Cortex of kidney (tissue), 1 donor: ENCODE data around the gene CRK.
A peak's percentile ranks its signal among the peaks of the same experiment; 100 is the strongest.

Source experiments
- DNase-seq: peaks from one replicate; lab custom pipeline; 2025; lab: John Stamatoyannopoulos, UW

The CRK gene

GRCh38 chr17:1455797-1456599, at the start of gene CRK:
CRK (minus strand) TSS chr17:1456232; CDS start chr17:1456117, 115 bp downstream.
- DNase-seq: peak; percentile 73

- DNase-seq: no peak
Observed at GRCh38 chr17:1505586-1505985, 49.6 kb upstream of the CRK start.

- DNase-seq: no peak
Observed at GRCh38 chr17:1504866-1505265, 48.8 kb upstream of the CRK start.

GRCh38 chr17:1503699-1504098, 47.7 kb upstream of the CRK start:
- DNase-seq: no peak

GRCh38 chr17:1498869-1499268, 42.8 kb upstream of the CRK start:
- DNase-seq: no peak

GRCh38 chr17:1498233-1498632, 42.2 kb upstream of the CRK start:
- no peak for DNase-seq

- no peak for DNase-seq
Observed at GRCh38 chr17:1497831-1498230, 41.8 kb upstream of the CRK start.

GRCh38 chr17:1496869-1497268, 40.8 kb upstream of the CRK start:
- no peak for DNase-seq

- DNase-seq: no peak
Observed at GRCh38 chr17:1495265-1495989, 39.4 kb upstream of the CRK start.

GRCh38 chr17:1494736-1495253, 38.8 kb upstream of the CRK start:
- no peak for DNase-seq

GRCh38 chr17:1494203-1494602, 38.2 kb upstream of the CRK start:
- no peak for DNase-seq

- no peak for DNase-seq
Observed at GRCh38 chr17:1493291-1493980, 37.4 kb upstream of the CRK start.

- no peak for DNase-seq
Observed at GRCh38 chr17:1492249-1493206, 36.5 kb upstream of the CRK start, which contains the start of gene MYO1C. MYO1C (minus strand) TSS chr17:1492686; CDS start chr17:1492487, 199 bp downstream.

GRCh38 chr17:1491443-1492248, 35.6 kb upstream of the CRK start:
- DNase-seq: no peak

GRCh38 chr17:1490643-1491442, 34.8 kb upstream of the CRK start:
- no peak for DNase-seq

- DNase-seq: no peak
Observed at GRCh38 chr17:1488826-1489270, 32.8 kb upstream of the CRK start.

GRCh38 chr17:1487939-1488825, 32.1 kb upstream of the CRK start:
- DNase-seq: peak; percentile 29
